ENCODE measurements around the gene PNMT.

DNA sequence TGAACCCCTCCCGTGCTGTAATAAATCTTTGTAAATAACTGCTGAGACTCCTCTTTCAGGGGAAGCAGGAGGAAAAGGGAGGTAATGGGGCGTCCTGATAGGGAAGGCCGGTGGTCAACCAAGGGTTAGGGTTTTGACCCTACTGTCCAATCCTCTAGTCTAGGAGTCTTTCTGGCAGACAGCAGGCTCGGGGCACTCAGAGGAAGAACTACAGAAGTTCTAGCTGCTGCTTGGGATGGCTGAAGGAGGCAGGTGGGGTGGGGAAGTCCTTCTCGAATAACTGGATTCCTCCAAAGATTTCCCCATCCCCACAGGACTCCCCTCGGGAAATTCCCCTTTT is 31.7 kb upstream of the PNMT start:
- TF ChIP-seq, protein P1, sequence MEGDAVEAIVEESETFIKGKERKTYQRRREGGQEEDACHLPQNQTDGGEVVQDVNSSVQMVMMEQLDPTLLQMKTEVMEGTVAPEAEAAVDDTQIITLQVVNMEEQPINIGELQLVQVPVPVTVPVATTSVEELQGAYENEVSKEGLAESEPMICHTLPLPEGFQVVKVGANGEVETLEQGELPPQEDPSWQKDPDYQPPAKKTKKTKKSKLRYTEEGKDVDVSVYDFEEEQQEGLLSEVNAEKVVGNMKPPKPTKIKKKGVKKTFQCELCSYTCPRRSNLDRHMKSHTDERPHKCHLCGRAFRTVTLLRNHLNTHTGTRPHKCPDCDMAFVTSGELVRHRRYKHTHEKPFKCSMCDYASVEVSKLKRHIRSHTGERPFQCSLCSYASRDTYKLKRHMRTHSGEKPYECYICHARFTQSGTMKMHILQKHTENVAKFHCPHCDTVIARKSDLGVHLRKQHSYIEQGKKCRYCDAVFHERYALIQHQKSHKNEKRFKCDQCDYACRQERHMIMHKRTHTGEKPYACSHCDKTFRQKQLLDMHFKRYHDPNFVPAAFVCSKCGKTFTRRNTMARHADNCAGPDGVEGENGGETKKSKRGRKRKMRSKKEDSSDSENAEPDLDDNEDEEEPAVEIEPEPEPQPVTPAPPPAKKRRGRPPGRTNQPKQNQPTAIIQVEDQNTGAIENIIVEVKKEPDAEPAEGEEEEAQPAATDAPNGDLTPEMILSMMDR (IDR thresholded peaks at IDR 0.05), result no peak
- no peak for TF ChIP-seq POLR2A (IDR thresholded peaks at IDR 0.05)

Data from thyroid gland (tissue), 4 donors.